Measurements from ENCODE around the gene SCAPER.

Gene SCAPER

DNA sequence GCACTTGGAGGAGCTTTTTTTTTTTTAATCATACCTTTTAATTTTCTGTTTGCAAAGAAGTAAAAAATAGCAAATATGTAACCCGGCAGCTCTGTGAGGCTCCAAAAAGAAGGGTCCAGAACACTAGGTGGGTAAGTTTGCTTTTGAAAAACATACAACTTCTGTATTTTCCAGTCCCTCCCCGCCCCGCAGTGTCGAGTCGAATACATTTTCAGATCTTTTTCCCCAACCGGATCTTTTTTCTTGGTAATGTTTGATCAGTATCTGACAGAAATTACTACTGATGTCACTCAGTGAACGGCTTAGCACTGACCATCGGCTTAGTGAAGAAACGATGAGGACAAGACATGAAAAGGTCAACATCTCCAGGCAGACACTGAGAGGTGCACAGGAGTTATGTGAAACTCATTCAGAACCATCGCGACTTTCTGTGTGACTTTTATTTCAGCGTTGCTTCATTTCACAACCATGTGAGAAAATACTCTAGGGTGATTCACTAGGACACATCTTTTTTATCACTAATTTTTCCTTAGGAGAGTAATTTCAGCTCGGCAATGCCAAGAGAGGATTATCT lies 557.6 kb downstream of the SCAPER start:
- DNase-seq, result no peak

DNA sequence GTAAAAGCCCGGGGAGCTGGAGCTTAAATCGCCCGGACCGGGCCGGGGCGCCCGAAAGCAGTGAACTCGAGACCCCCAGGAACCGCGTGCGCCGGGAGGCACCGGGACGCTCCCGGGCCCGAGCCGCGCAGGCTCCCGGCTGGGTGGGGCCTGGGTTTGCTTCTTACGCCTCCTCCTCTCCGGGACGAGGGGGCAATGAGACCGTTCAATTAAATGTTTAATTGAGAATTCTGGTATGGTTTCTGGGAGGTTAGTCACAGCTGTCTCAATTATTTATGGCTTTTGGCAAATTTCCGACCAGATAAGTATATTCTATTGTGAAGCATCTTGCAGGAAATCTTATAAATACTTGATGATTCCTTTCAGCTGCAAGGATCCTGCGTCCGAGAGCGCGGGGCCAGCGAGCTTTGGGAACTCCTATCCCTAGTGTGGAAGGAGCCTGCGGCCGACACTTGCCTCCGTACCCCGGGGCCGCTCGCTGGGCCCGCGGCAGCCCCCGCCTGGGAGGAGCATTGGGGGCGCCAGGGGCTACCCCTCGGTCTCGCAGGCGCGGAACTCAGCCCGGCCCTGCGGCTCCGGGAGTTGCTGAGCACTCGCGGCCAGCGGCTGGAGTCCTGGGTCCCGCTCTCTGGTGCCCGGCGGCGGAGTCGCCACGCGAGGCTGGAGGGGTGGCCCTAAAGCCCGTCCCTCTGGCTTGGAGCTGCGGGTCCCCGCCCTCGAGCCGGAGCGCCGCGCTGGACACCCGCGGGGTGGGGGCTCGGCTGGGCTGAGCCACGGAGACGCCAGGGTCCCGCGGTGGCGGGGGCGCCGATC lies 558.3 kb downstream of the SCAPER start:
- DNase-seq, result peak; percentile 20

DNA sequence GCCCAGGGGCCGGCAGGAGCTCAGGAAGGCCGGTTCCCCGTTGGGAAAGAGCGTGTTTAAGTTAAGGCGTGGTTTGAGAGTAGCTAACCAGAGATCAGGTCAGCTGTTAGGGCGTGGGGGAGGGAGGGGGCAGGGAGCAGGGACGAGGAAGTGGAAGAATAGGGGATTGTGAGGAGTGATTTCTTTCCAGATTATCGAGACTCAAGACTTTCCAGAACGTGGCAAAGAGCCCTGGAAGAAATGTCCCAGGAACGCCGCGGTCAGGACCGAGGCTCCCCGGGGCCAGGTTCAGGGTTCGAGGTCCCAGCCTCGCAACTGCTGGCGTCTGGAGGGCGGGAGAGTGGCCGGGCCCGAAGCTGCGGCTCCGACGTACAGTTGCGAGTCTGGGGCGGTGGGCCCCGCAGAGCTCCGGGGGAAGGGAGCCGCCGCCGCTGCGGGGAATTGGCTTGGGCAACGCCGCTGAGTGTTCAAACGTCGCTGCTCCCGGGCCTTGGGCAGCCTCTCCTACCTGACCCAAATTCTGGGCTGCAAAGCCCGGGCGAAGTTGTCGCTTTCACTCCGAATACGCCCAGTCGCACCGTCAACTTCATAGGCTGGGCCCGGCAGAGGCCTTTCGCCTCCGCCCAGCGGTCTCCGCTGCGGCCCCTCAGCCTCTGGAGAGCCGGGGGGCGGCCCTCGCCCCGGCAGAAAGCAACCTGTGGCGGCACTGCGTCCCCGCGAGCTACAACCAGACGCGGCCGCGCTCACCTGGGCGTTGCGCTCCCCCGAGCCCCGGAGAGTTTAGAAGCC lies 559.1 kb downstream of the SCAPER start:
- no peak for DNase-seq

DNA sequence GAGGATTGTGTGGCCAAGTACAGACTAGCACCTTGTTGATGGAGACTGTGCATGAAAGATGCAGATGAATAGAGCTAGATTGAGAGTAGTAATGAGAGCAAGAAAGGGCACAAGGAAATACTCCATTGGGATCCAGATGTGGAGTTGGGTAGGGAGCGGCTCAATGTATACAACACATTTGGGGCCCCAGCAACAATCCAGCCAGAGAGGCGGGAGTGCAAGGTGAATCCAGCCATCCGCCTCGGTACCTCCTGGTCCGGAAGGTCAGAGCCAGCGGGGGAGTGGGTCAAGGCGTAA lies 559.6 kb downstream of the SCAPER start:
- no peak for DNase-seq

DNA sequence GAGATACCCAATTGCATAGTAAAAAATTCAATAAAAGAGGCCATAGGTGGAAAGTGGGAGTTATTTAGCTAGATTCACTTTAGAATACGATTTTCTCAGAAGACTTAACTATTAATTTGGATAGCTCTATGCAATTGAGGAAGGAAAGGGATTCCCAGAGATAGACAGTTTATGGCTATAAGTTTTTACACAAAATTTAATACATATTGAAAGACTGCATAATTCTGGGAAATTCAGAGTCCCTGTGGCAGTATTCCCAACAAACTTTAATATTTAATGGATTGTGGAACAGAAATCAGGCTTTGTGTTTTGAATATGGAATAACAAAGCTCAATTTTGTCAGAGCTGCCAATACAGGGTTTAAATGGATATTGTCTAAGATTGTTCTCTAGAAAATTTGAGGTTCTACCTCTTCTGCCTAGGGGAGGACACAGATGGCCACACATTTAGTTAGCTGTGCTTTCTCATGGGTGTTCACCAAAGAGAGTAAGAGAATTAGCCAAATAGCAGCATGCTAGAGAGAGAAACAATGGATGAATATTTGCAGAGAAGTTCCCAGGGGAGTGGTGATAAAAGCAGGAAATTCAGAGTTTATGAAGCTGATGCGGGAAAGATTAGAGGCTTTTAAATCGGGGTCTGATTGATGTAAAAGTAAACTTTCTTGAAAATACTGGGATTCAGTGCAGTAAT lies 560.1 kb downstream of the SCAPER start:
- DNase-seq, result no peak

DNA sequence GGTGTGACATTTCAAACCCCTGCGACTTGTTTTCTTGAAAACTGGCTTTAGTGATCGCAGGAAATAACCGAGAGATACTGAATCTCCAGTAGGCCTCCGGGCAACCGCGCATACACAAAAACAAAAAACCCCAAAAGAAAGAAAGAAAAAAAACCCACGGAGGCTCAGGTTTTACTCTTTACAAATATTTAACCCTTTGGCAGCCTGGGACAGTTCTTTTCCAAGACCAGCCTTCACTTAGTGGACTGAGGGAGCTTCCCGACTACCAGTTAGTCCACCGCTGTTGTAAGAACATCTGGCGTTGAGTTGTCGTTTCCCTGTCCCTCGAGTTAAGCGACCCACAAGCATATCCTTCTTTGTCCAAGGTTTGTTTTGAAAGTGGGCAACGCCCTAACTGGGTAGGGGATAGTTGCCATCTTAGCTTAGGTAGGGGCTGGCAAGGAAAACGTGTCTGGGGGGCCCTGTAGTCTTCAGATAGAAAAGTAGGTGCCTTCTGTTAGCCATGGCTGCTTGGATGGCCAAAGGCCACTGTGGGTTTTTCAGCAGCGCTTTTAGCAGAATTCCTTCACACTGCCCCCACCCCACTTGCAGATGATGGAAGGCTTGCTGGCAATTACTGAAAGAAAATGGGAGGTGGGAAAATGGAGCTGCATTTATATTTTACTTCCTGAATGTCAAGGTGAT lies 561.7 kb downstream of the SCAPER start:
- no peak for DNase-seq

DNA sequence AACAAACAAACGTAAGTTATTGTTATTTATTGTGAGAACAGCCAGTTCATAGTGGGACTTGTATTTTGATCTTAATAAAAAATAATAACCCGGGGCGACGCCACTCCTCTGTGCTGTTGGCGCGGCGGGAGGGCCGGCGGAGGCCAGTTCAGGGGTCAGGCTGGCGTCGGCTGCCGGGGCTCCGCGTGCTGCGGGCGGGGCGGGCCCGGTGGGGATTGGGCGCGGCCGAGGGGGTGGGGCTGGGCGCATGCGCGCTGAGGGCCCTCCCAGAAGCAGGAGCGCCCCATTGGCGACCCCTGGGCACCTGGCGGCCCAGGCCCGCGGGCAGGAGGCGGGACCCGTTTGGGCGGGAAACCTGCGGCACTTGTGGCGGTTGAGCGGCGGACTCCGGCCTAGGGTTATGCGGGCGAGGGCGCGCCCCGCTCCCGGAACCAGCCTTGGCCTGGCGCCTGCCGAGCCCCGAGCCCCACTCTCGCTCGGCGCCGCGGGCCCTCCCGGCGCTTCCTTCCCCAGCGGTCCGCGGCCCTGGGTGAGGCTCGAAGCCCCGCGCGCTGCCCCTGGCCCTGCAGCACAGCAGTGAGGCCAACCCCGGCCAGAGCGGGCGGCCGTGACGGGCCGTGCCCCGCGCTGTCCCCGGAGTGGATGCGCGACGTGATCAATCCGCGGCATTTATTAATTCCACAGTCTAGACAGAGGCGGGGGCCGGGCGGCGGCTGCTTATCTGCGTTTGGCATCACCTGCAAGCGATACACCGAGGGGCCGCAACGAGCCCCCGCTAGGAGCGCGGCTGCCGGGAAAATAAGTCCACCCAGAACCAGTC lies 562.5 kb downstream of the SCAPER start:
- no peak for DNase-seq

DNA sequence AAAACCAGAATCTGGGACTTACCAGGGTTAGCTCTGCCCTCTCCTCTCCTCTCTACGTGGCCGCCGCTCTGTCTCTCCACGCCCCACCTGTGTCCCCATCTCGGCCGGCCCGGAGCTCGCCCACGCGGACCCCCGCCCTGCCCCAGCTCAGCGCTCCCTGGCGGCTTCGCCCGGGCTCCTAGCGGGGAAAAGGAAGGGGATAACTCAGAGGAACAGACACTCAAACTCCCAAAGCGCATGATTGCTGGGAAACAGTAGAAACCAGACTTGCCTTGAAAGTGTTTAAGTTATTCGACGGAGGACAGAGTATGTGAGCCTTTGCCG lies 563.1 kb downstream of the SCAPER start:
- no peak for DNase-seq

DNA sequence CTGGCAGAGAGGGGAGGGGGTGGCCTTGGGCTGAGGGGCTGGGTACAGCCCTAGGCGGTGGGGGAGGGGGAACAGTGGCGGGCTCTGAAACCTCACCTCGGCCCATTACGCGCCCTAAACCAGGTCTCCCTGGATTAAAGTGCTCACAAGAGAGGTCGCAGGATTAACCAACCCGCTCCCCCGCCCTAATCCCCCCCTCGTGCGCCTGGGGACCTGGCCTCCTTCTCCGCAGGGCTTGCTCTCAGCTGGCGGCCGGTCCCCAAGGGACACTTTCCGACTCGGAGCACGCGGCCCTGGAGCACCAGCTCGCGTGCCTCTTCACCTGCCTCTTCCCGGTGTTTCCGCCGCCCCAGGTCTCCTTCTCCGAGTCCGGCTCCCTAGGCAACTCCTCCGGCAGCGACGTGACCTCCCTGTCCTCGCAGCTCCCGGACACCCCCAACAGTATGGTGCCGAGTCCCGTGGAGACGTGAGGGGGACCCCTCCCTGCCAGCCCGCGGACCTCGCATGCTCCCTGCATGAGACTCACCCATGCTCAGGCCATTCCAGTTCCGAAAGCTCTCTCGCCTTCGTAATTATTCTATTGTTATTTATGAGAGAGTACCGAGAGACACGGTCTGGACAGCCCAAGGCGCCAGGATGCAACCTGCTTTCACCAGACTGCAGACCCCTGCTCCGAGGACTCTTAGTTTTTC lies 563.6 kb downstream of the SCAPER start:
- no peak for DNase-seq

DNA sequence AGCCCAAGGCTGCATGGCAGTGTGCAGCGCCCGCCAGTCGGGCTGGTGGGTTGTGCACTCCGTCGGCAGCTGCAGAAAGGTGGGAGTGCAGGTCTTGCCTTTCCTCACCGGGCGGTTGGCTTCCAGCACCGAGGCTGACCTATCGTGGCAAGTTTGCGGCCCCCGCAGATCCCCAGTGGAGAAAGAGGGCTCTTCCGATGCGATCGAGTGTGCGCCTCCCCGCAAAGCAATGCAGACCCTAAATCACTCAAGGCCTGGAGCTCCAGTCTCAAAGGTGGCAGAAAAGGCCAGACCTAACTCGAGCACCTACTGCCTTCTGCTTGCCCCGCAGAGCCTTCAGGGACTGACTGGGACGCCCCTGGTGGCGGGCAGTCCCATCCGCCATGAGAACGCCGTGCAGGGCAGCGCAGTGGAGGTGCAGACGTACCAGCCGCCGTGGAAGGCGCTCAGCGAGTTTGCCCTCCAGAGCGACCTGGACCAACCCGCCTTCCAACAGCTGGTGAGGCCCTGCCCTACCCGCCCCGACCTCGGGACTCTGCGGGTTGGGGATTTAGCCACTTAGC lies 564.3 kb downstream of the SCAPER start:
- DNase-seq, result no peak

DNA sequence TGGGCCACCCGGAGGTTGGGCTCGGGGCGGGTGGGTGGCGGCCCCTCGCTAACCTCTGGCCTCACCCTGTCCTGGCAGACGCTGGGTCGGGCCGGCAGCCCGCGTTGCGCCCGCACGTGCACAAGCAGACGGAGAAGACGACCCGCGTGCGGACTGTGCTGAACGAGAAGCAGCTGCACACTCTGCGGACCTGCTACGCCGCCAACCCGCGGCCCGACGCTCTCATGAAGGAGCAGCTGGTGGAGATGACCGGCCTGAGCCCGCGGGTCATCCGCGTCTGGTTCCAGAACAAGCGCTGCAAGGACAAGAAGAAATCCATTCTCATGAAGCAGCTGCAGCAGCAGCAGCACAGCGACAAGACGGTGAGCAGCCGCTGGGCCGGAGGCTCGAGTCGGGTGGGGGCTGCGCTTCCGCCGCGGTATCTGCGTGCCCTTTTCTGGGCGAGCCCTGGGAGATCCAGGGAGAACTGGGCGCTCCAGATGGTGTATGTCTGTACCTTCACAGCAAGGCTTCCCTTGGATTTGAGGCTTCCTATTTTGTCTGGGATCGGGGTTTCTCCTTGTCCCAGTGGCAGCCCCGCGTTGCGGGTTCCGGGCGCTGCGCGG lies 564.8 kb downstream of the SCAPER start:
- peak; percentile 18 for DNase-seq

DNA sequence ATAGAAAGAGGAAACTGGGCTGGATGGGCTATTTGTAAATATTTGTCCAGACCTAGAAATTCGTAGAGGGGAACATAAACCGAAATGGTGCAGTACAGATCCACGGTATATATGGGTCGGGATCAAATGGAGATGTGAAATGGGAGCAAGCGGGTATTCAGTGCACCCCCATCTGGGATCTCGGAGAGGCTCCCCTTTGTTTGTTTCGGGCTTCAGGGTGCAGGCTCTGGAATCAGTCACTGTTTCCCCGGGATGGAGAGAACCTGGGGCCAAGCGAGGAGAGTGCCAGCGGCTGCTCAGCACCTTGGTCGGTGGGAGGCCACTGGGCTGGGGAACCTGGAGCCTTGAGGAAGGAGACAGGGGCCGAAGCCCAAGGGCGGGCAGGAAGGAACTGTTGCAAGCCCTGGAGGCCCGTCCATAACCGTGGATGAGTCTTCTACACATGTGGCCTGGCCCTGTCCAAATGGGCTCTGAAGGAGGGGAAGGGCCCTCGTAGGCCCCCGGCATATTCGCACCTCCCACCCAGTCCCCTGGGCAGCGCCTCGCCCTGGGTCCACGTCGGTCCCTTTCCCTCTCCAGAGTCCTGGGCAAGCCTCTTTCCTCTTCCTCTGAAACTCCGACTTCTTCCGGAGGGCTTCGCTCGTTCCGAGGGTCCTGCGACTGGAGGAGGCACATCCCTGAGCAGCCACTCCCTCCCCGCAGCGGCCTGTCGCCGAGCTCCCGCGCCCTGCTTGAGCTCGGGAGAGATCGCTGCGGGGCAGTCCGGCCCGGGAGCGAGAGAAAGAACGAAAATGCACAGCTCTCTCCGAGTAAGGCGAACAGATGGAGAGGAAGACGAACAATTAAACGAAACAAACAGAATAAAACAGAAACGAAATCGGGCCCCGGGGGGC lies 565.6 kb downstream of the SCAPER start:
- peak; percentile 20 for DNase-seq

DNA sequence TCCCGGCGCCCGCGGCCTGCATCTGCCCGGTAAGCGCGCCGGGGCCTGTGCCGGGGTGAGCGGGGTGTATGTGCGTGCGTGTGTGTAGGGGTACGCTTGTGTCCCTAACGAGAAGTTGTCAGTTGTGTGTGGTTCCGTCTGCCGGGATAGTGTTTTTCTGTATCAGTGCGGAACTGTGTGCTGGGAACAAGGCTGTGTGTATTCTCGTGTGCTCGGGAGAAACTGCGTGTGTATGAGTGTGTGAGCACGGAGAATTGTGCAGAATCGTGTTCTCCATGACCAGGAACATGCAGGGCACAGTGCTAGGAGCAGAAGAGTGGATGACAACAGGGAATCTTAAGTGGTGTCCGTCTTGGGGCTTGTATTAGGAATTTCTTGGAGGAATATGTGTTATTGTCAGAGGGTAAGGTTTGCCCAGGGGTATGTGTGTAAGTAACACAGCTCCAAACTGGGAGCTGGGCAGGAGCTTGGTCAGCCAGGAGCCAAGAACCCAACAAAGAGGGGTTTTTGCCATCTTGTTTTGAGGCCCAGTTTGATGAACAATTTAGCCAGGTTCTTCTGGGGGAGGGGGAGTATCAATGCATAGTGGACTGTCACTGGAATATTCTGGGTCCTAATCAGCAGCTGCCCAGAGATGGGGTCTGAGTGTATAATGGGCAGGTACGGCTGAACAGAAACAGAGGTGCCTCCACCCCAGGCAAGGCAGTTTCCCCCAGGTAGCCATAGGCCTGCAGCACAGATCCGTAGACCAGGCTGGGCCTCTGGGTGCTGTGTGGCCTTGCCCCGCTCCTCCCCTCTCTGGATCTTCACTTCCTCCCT lies 566.4 kb downstream of the SCAPER start:
- no peak for DNase-seq

DNA sequence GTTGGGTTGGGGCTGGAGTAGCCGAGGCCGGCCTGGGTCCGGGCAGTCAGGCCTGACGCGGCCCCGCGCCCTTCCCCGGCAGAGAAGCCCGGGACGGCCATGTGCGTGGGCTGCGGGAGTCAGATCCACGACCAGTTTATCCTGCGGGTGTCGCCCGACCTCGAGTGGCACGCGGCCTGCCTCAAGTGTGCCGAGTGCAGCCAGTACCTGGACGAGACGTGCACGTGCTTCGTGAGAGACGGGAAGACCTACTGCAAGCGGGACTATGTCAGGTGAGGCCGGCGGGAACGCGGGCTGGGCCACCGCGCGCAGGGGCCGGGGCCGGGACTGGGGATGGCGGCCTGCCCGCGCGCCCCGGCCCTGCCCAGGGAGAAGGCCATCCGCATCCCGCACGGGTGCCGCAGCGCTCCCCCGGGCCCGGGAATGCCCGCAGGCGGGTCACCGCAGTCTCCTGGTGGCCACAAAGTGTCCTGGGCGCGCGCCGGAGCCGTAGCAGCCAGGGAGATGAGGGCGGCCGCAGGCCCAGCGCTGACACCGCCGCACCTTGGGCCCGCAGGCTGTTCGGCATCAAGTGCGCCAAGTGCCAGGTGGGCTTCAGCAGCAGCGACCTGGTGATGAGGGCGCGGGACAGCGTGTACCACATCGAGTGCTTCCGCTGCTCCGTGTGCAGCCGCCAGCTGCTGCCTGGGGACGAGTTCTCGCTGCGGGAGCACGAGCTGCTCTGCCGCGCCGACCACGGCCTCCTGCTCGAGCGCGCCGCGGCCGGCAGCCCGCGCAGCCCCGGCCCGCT lies 567.2 kb downstream of the SCAPER start:
- no peak for DNase-seq

DNA sequence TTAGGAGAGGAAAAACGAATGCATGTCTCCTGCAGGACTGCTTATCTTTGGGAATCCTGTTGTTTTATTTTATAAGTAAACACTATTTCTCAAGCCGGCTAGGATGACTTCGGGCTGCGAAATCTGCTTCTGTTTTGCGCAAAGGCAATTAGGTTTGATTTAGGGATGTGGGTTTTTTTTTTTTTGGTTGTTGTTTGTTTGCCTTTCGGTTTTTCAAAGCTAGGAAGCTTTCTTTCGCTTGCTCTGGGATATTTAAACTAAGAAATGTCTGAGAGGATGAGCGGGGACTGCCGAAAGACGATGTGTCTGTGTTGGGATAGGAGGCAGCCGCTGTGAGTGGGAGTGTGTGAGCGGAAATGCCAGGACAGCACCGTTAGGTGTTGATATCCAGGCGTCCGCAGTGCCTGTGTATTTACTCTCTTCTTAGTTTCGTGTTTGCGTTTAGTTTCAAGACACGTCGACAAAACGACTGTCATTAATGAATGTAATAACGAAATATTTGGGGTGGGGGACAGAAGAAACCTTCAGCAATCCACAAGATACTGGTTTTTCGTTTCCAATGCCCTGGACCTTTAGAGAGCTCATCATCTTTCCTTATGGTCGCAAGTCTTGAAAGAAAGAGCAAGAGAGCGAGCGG lies 568.0 kb downstream of the SCAPER start:
- peak; percentile 37 for DNase-seq

DNA sequence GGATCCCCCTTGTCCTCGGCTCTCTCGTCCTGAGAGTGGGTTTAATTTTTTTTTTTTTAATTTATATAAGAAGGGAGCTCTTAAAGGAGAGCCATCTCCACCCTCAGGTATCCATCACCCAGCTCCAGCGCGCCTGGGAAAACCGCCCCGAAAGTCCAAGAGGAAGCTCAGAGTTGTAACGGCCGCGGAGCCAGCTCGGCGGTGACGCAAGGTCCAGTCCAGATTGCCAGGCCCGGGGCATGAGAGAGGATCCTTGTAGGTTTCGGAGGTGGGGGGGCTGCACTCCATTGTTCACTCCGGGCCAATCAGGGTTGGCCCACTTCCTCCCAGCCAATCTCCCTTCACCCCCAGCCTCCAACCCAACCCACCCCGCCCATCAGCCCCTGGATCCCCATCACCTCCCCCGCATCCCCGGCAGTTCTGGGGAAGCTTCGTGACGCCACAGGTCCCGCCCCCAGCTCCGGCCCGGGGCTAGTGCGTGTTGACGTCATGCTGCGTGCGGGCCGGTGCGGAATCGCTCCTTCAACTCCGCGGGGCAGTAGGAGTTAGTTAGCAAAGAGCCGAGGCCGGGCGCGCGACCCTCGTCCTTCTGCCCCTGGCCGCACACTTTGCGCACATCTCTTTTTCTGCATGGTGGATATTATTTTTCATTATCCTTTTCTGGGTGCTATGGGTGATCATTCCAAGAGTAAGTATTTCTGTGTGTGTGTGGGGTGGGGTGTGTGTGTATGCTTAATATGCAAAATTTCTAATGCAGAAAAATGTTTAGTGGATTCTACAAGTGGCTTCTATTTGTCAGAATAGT lies 568.7 kb downstream of the SCAPER start, which contains the start of gene ISL2:
Gene ISL2 (plus strand): TSS at position 520 of the 805 bp plus-strand sequence. CDS start 111 bp downstream, at position 631.
- peak; percentile 89 for DNase-seq
